GM21526 (cell line): ENCODE results near the gene CNFN.

Experiments
- ATAC-seq: cut with Tn5 transposase; IDR thresholded peaks from one replicate; pipeline ENCODE4 v1.9.1; 2021; ENCODE audit warnings: moderate library complexity; ENCODE audit not compliant: unreplicated experiment, low FRiP score

CNFN gene, protein sequence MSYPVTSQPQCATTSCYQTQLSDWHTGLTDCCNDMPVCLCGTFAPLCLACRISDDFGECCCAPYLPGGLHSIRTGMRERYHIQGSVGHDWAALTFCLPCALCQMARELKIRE

GRCh38 chr19:42389899-42390298, at the start of gene CNFN:
Gene CNFN, minus strand, starts transcription at chr19:42390297. Its CDS starts 1,260 bp downstream, at chr19:42389037.
- no peak for ATAC-seq

DNA sequence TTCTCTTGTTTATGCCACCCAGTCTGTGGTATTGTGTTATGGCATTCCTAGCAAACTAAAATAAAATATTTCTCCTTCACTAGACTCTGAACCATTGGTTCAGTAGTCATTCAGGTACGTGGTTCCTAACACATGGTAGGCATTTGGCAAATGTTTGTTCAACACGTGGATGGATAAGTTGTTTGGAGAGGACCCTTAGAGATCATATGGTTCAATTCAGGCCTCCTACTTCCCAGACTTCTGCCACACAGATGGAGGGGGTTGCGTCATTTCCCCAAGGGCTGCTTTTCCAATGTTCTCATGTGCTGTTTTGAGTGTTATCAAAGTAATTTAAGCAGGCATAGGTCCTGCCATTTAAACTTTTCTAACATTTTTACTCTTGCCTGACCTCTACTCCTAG, 45.9 kb upstream of the CNFN start:
- ATAC-seq, result no peak

GRCh38 chr19:42435316-42435715, 45.2 kb upstream of the CNFN start:
- ATAC-seq, result no peak

GRCh38 chr19:42433503-42434260, 43.6 kb upstream of the CNFN start:
- peak; percentile 55 for ATAC-seq

GRCh38 chr19:42431486-42431885, 41.4 kb upstream of the CNFN start:
- ATAC-seq, result no peak

DNA sequence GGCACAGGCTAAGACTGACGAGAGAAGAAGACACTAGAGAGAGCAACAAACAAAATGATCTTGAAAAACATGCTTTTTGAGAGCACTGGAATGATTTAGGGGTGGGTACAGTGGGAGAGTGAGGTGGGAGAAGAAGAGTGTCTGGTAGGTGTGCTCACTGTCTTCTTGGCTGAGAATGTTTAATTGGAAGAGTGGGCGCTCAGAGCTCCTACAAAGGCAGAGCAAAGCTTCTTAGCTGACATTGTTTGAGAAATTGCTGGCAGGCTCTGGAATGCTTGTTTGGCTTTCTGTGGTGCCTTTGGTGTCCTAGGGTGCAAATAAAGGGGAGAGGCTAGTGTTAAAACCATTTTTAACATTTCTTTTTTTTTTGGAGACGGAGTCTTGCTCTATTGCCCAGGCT, 38.6 kb upstream of the CNFN start:
- ATAC-seq, result no peak

DNA sequence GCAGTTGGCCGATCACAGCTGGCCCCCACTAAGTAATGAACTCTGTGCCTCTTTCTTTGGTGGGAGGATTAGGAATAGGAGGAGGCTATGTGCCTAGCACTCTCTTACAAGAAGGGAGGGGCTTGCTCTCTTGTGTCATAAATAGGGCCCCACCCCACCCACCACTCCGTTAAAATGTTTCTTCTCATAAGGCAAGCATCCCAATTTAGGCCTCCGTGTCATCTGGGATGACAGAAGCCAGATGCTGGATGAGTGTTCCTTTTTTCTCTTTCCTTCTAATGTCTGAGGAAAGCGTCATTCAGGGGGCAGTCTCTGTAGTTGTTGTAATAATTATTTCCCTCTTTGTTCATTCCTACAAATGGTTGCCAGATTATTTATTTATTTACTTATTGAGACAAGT, 37.2 kb upstream of the CNFN start, which contains the start of gene LIPE:
LIPE (minus strand) TSS at position 76 of the 400 bp plus-strand sequence. CDS start 239 bp downstream, outside the sequence.
- no peak for ATAC-seq

- no peak for ATAC-seq
Observed at GRCh38 chr19:42426643-42427042, 36.5 kb upstream of the CNFN start.

- ATAC-seq, result no peak
Observed at GRCh38 chr19:42424712-42425131, 34.6 kb upstream of the CNFN start.

- ATAC-seq, result no peak
Observed at GRCh38 chr19:42424345-42424707, 34.2 kb upstream of the CNFN start.

DNA sequence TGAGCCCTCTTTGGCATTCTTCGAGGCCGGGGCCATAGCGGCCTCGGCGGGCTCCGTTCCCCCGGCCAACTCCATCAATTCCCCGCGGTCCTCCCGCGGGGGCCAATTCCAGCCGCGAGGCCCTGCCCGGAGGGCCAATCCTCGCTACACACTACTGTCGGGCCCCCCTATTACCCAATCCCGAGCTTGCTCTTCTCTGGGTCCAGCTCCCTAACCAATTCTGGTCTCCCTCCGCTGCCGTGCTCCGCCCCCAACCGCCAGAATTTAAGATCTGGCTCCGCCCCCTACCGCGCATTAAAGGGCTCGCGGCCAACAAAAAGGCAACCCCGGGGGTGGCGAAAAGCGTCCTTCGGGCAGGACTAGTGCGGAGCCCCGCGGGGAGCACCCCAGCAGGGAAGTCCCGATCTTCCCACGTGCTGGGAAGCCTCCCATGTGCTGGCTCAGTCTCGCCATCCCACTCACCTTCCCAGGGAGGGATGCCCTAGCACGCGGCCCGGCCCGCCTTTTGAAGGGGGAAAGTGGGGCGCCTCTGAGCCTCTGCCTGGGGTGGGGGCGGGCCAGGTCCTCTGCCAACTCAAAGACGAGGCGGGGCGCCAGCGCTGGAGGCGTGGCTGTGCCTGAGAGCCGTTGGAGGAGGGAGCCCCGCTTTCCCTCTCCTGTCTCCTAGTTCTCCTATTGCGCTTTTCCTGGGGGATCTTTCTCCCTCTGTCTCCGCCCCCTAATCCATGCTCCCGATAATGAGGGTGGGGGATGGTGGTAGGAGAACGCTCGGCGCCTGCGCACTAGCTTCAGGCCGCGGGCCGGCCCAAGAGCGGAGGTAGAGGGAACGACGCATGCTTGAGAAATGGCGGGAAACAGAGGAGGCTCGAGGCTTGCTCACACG, 33.6 kb upstream of the CNFN start:
- ATAC-seq, result peak; percentile 70

DNA sequence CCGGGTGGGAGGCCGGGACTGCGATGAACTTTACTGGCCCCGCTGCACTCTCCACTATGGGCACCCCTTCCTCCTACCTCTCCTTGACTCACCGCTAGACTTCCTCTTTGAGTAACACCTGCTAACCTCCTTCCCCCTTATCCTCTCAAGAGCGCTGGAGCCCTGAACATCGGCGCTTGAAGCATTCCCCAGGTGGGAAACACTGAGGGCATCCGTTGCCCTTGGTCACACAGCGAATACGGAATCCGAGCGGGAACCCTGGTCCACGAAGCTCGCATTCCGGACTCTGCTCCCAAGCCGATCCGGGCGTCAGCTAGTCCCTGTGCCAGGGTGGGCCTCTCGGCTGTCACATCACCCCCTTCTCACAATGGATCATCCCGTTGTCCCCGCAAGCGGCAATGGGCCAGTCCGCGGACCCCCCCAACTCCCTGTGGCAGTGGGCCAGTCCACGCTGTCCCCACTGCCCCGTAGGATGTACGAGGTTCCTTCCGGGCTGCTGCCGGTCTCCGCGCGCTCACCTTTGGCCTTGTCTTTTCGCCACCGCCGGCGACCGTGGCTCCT, 32.9 kb upstream of the CNFN start:
- ATAC-seq, result peak; percentile 29

DNA sequence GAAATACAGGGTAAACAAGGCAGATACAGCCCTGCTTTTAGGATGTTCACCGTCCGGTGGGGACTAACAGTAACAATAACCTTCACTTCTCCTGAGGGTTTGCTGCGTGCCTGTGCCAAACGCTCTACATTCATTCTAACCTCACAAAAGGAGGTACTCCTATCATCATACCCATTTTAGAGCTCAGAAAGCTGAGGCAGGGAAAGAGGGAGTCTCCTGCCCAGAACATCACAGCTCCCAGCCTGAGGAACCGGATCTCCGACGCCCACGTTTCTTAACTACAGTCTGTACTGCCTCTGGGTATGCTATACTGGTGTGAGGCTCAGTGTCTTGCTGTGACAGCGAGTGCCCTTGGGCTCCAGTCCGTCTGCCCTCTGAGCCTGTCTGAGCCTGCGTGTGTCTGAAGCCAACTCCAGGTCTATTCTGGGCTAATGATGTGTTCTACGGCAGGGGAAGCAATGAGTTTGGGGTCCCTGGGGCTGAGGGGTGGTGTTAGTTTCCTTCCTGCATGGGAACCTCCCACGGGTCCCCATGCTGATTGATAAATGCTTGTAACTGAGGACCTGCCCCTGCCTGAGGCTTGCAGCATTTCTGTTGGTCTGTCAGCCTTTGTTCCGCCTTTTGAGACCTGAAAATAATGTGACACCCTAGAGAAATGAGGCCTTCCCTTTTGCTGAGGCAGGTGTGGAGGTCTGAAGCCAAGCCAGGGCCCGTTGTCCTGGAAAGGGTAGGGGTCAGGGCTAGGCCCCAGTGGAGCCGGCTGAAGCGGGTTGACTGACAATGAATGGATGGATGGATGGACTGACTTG, 32.2 kb upstream of the CNFN start:
- ATAC-seq, result peak; percentile 15

DNA sequence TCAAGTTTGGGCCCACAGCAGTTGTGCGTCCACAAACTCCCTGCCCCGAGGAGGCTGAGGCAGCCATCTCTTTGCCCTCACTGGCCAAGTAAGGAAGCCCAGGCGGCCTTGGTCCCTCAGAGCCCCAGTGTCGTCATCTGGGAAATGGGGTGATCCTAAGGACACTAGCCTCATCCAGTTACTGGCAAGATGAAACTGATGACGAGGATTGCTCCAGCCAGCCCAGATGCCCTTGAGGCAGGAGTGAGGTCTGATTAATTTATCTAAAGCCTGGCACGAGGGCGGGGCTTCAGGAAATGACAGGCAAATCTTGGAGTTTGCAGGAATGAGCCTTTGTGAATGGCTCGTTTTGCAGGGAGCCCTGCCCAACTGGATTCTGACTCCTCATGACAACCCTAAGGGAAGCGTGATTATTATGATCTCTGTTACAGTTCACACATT, 31.5 kb upstream of the CNFN start:
- ATAC-seq, result no peak

- no peak for ATAC-seq
Observed at GRCh38 chr19:42421101-42421500, 31.0 kb upstream of the CNFN start.

DNA sequence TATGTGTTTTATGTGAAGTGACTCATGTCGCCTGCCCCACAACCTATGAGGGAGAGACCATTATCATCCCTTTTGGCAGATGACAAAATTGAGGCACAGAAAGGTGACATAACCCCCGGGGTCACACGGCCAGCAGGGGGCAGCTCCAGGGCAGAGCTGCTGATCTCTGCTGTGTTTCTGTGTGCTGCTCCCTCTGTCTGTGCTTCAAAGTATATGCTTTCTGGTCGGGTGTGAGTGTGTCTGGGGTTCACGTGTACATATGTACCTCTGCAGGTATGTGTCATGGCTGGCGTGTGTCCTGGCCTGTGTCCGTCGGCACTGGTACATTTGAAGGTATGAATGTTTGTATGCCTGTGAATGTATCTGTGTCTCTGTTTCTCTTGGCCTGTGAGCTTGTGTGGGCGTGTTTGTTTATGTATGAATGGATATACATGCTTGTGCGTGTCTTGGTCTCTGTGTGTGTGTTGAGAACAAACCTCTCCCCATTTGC, 30.0 kb upstream of the CNFN start:
- peak; percentile 51 for ATAC-seq

- no peak for ATAC-seq
Observed at GRCh38 chr19:42419309-42419708, 29.2 kb upstream of the CNFN start.

- ATAC-seq, result no peak
Observed at GRCh38 chr19:42412661-42413076, 22.6 kb upstream of the CNFN start.

GRCh38 chr19:42412227-42412626, 22.1 kb upstream of the CNFN start:
- no peak for ATAC-seq

- ATAC-seq, result no peak
Observed at GRCh38 chr19:42411581-42412178, 21.6 kb upstream of the CNFN start.
